GM10248 (cell line): Measurements from ENCODE around the gene SF3B6.

Source experiments
- CTCF ChIA-PET: fragments of 300-600 bp; sonication (Branson Sonifier 250); formaldehyde crosslinking; extraction: SDS; loops from one replicate; lab custom pipeline; 2021; ENCODE audit warnings: antibody characterized with exemption; lab: Yijun Ruan, JAX
- POLR2A ChIA-PET: fragments of 350-650 bp; sonication (Branson Sonifier 250); formaldehyde crosslinking; extraction: SDS; loops from one replicate; lab custom pipeline; 2020; ENCODE audit warnings: antibody characterized with exemption; lab: Yijun Ruan, JAX
- DNase-seq: peaks from one replicate; pipeline ENCODE4 v3.0.0; 2012; ENCODE audit errors: extremely low spot score
- TF ChIP-seq, protein P1 (sequence below): IDR thresholded peaks from 2 replicates; pipeline ENCODE4 v1.5.1; 2012; ENCODE audit warnings: mild to moderate bottlenecking, low read depth; ENCODE audit errors: extremely low read depth, missing control alignments, control extremely low read depth

Gene SF3B6

DNA sequence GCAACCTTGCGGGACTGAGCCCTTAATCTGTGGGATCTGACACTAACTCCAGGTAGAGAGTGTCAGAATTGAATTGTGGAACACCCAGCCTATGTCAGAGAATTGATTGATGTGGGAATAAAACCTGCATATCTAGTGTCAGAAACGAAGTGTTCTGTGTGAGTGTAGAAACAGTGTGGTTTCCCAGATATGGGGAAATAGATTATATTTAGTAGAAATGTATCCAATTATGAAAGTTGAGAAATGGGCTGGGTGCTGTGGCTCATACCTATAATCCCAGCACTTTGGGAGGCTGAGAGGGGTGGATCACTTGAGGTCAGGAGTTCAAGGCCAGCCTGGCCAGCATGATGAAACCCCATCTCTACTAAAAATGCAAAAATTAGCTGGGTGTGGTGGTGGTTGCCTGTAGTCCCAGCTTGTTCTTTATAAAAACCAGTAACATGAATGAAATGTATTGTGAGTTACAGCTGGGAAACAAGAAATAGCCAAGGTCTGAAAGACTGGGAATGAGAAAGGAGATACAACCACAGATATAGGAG is 12.8 kb upstream of the SF3B6 start:
- TF ChIP-seq, protein P1, sequence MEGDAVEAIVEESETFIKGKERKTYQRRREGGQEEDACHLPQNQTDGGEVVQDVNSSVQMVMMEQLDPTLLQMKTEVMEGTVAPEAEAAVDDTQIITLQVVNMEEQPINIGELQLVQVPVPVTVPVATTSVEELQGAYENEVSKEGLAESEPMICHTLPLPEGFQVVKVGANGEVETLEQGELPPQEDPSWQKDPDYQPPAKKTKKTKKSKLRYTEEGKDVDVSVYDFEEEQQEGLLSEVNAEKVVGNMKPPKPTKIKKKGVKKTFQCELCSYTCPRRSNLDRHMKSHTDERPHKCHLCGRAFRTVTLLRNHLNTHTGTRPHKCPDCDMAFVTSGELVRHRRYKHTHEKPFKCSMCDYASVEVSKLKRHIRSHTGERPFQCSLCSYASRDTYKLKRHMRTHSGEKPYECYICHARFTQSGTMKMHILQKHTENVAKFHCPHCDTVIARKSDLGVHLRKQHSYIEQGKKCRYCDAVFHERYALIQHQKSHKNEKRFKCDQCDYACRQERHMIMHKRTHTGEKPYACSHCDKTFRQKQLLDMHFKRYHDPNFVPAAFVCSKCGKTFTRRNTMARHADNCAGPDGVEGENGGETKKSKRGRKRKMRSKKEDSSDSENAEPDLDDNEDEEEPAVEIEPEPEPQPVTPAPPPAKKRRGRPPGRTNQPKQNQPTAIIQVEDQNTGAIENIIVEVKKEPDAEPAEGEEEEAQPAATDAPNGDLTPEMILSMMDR: no peak
- no peak for DNase-seq
- CTCF ChIA-PET: interaction anchor here (1.0 to 1.4 kb wide), 2 partner anchors 16 to 75 kb away, joined by 3 to 4 read pairs; no protein-coding TSS in a partner anchor
- POLR2A ChIA-PET: no interaction called here

DNA sequence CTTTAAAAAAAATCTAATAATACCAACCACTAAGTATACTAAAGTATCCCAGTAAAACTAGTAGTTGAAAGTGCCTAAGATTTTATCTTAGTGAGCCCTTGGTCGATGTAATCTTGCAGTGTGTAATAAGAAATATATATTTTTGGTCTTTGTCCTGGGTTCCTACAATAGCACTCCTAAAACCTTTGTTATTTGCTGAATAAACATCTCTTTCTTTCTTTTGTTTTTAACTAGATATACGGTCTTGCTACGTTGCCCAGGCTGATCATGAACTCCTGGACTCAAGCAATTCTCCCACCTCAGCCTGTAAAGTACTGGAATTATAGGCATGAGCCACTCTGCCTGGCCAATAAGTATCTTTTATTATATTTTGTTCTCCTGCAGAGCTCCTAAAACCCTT is 10.9 kb upstream of the SF3B6 start:
- CTCF ChIA-PET: interaction anchor here (1.0 kb wide), 1 partner anchor 8 kb away, joined by 3 read pairs; no protein-coding TSS in a partner anchor

DNA sequence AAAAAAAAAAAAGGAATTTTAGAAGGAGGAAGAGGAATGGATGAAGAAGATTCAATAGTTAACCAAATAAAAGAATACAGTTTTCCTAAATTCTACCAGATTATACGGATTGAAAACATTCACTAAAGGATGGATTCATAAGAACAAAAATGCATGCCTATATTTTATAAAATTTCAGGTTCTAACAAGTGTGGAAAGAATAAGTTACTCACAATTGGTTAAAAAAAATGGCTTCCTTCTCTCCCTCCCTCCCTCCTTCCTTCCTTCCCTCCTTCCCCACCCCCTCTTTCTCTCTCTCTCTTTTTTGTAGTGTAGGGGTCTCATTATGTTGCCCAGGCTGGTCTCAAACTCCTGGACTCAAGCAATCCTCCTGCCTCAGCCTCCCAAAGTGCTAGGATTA is 10.1 kb upstream of the SF3B6 start:
- ChIA-PET CTCF (interaction anchor here (1.0 kb wide), 1 partner anchor 8 kb away, joined by 3 read pairs; no protein-coding TSS in a partner anchor), POLR2A (no interaction called here)
- no peak for DNase-seq
- TF ChIP-seq, protein P1: no peak

More for the DNA sequence above, 10.9 kb upstream of the SF3B6 start:
- TF ChIP-seq, protein P1: no peak
- DNase-seq: no peak
- POLR2A ChIA-PET: no interaction called here

DNA sequence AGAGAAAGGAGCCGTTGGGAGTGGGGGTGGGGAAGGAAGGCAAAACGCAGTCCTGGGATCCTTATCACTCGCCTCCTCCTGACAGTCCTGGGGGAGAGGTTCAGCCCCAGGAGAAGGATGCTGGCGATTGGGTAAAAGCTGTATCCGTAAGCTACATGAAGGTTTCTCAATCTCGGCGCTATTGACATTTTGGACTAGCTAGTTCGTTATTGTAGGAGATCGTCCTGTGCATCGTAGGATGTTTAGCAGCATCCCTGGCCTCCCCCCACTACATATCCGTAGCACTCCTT is 9.0 kb upstream of the SF3B6 start:
- DNase-seq: no peak
- TF ChIP-seq, protein P1: no peak
- ChIA-PET POLR2A (no interaction called here), CTCF (interaction anchor here (0.8 to 5.3 kb wide), 28 partner anchors 9 to 383 kb away, joined by 3 to 91 read pairs (median 7); partner anchors contain the start of genes ATAD2B, SF3B6 and WDCP)

DNA sequence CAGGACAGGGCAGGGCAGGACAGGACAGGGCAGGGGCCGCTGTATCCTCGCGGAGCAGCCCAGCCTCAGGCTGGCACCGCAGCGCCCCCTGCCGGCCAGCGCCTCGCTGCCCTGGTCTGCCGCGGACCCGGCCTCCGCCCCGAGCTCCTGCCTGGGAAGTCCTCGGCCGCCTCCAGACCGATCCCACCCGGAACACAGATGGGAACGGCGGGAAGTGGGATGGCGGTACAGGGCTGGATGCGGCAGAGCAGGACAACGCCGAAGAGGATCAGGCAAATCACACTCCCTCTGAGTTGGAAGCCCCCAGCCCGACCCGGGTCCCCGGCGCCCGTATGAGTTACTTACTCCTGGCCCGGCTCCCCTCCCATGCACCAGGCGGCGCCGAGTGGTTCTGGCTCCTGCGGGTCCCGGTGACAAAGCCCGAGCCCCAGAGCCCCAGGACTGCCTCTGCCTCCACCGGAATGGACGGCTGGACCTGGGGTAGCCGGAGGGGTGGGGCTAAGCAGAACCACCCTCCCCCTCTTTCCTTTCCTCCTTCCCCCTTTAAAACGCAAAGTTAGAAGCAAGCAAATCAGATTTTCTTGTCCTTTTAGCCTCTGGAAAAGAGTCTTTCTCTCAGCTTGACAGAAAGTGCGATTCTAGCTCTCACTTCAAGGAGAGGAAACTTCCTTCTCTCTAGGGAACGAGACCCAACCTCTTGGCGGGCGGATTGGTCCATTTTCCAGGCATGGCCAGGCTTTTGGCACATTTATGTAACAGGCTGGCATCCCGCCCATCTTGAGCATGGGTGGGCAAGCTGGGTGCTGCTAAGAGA is 8.5 kb upstream of the SF3B6 start, which contains the start of gene TP53I3:
Gene TP53I3 (minus strand): TSS at position 449 of the 814 bp plus-strand sequence. CDS start 508 bp downstream, outside the sequence.
- CTCF ChIA-PET: interaction anchor here (0.6 to 5.3 kb wide), 64 partner anchors 8 to 644 kb away, joined by 3 to 91 read pairs (median 5); partner anchors contain the start of genes ATAD2B, ITSN2, SF3B6 and WDCP
- DNase-seq: peak; percentile 90
- TF ChIP-seq, protein P1: peak; percentile 96
- POLR2A ChIA-PET: interaction anchor here (0.5 to 1.1 kb wide), 4 partner anchors 38 to 202 kb away, joined by 4 to 10 read pairs (median 6); partner anchors contain the start of gene PFN4
